ENCODE measurements around the gene ANKMY1.

Gene ANKMY1

GRCh38 chr2:240465268-240465764 is 92.5 kb downstream of the ANKMY1 start:
- Histone ChIP-seq H3K4me3 (ENCODE audit: low read depth, low read length) (no peak overlapping the region), H3K27ac (ENCODE audit: extremely low read depth, low read depth, low read length) (no peak overlapping the region), H3K36me3 (ENCODE audit: control insufficient read depth in 2 of 2, insufficient read depth in 1 of 2, low read length in 2 of 2) (peaks cover 0 to 30% of the 10 kb centered on the region in 2 experiments; a peak in 1 of 3 replicates), H3K4me1 (ENCODE audit: control insufficient read depth, insufficient read depth, low read length) (no peaks in the 10 kb centered on the region), H3K9me3 (ENCODE audit: control insufficient read depth, insufficient read depth, low read depth, low read length) (no peaks in the 10 kb centered on the region)
- ChIA-PET POLR2A (no interaction called here), CTCF (no interaction called here)
- no peak for TF ChIP-seq ZNF747 (tag by site-specific recombination; IDR thresholded peaks at IDR 0.05)
- TF ChIP-seq ZNF776 (tag by site-specific recombination; IDR thresholded peaks at IDR 0.05; ENCODE audit: borderline replicate concordance), result no peak
- no peak for TF ChIP-seq ZNF26 (tag by site-specific recombination; IDR thresholded peaks at IDR 0.05)
- TF ChIP-seq AEBP2 (tag by site-specific recombination; IDR thresholded peaks at IDR 0.05; ENCODE audit: borderline replicate concordance), result no peak
- TF ChIP-seq ZXDB (tag by site-specific recombination; IDR thresholded peaks at IDR 0.05), result no peak
- no peak for TF ChIP-seq ZSCAN18 (tag by site-specific recombination; IDR thresholded peaks at IDR 0.05)
- TF ChIP-seq GLIS2 (tag by site-specific recombination; IDR thresholded peaks at IDR 0.05), result no peak
- no peak for TF ChIP-seq TRIM28 (IDR thresholded peaks at IDR 0.05; ENCODE audit: borderline replicate concordance, low read length)
- no peak for TF ChIP-seq ZNF221 (tag by site-specific recombination; IDR thresholded peaks at IDR 0.05; ENCODE audit: borderline replicate concordance)

GRCh38 chr2:240464514-240465241 is 93.1 kb downstream of the ANKMY1 start:
- TF ChIP-seq REPIN1 (tag by site-specific recombination; IDR thresholded peaks at IDR 0.05; ENCODE audit: low read depth) (no peak), ZNF175 (tag by site-specific recombination; IDR thresholded peaks at IDR 0.05) (no peak), GLIS2 (tag by site-specific recombination; IDR thresholded peaks at IDR 0.05) (no peak), ZBTB7A (tag by site-specific recombination; IDR thresholded peaks at IDR 0.05; ENCODE audit: low read depth) (no peak), ZNF692 (tag by site-specific recombination; IDR thresholded peaks at IDR 0.05) (no peak), ZSCAN5A (tag by site-specific recombination; IDR thresholded peaks at IDR 0.05) (no peak), ZNF114 (tag by site-specific recombination; IDR thresholded peaks at IDR 0.05) (no peak), ZNF433 (tag by site-specific recombination; IDR thresholded peaks at IDR 0.05; ENCODE audit: low read depth) (no peak), ZBTB10 (tag by site-specific recombination; IDR thresholded peaks at IDR 0.05) (no peak), ZNF169 (tag by site-specific recombination; IDR thresholded peaks at IDR 0.05) (no peak), WT1 (tag by site-specific recombination; IDR thresholded peaks at IDR 0.05) (no peak), ZNF596 (tag by site-specific recombination; IDR thresholded peaks at IDR 0.05) (no peak), ZSCAN18 (tag by site-specific recombination; IDR thresholded peaks at IDR 0.05) (no peak), ZBTB21 (tag by site-specific recombination; IDR thresholded peaks at IDR 0.05) (no peak)
- CTCF ChIA-PET, result no interaction called here

More at GRCh38 chr2:240464514-240465241, 93.1 kb downstream of the ANKMY1 start:
- H3K4me1 ChIP-seq (ENCODE audit: control insufficient read depth, insufficient read depth, low read length), result no peaks in the 10 kb centered on the region
- H3K4me3 ChIP-seq (ENCODE audit: low read depth, low read length), result no peak overlapping the region
- H3K27ac ChIP-seq (ENCODE audit: extremely low read depth, low read depth, low read length), result no peak overlapping the region
- peaks cover 0 to 30% of the 10 kb centered on the region in 2 experiments; a peak in 1 of 3 replicates for H3K36me3 ChIP-seq (ENCODE audit: control insufficient read depth in 2 of 2, insufficient read depth in 1 of 2, low read length in 2 of 2)
- POLR2A ChIA-PET, result no interaction called here
- H3K9me3 ChIP-seq (ENCODE audit: control insufficient read depth, insufficient read depth, low read depth, low read length), result no peaks in the 10 kb centered on the region

All from HEK293 (cell line).